Testis (tissue), 2 donors: ENCODE results near the gene LDLRAD4.

ENCODE experiments used
- CTCF ChIP-seq, 3 experiments: fragments of 450-650 bp in 2 of 3; fragments of 200-600 bp in 1 of 3; sonication (generic) in 1 of 3; IDR thresholded peaks; one replicate each; pipeline ENCODE4 v1.5.1; 2016 to 2019; ENCODE audit warnings: antibody characterized with exemption in 3 of 3, mild to moderate bottlenecking in 2 of 3, moderate library complexity in 1 of 3
- POLR2A ChIP-seq: fragments of 450-650 bp; IDR thresholded peaks from one replicate; pipeline ENCODE4 v1.6.1; 2017; ENCODE audit warnings: antibody characterized with exemption, mild to moderate bottlenecking, moderate library complexity

- TF ChIP-seq CTCF (IDR thresholded peaks at IDR 0.05): no peak
- TF ChIP-seq POLR2A: no peak
Observed at GRCh38 chr18:13186687-13187086, 31.9 kb upstream of the LDLRAD4 start.
